ENCODE results near the gene ENHO.

- TF ChIP-seq CTCF (IDR thresholded peaks at IDR 0.05; ENCODE audit: insufficient read depth, low read length) (no peak), GABPA (IDR thresholded peaks at IDR 0.05; ENCODE audit: low read depth) (no peak), REST (IDR thresholded peaks at IDR 0.05; ENCODE audit: insufficient replicate concordance, low read depth) (no peak), POLR2AphosphoS5 (IDR thresholded peaks at IDR 0.05; ENCODE audit: low read depth) (no peak)
These were observed 13.9 kb upstream of the ENHO start for GRCh38 chr9:34536685-34537084.
